HG03575 (cell line): Measurements from ENCODE around the gene CENPN.

Experiments
- ATAC-seq: cut with Tn5 transposase; IDR thresholded peaks from one replicate; pipeline ENCODE4 v1.9.1; 2021; ENCODE audit not compliant: unreplicated experiment, insufficient number of reproducible peaks, low FRiP score; ENCODE audit errors: extremely low read depth

Gene CENPN

GRCh38 chr16:81008505-81008789, 1.4 kb downstream of the CENPN start:
- ATAC-seq = no peak

- no peak for ATAC-seq
These were observed 6.0 kb downstream of the CENPN start for GRCh38 chr16:81012974-81013373.

GRCh38 chr16:81014672-81015071, 7.7 kb downstream of the CENPN start:
- no peak for ATAC-seq

GRCh38 chr16:81018496-81018895, 11.5 kb downstream of the CENPN start:
- no peak for ATAC-seq

GRCh38 chr16:81026429-81026828, 19.4 kb downstream of the CENPN start:
- ATAC-seq = no peak

- ATAC-seq = no peak
These were observed 23.1 kb downstream of the CENPN start for GRCh38 chr16:81029930-81030604.

- no peak for ATAC-seq
These were observed 28.5 kb downstream of the CENPN start, which contains the start of gene ATMIN for GRCh38 chr16:81035398-81035974. ATMIN (plus strand) TSS chr16:81035842; CDS start chr16:81035871, 29 bp downstream.

GRCh38 chr16:81035975-81036750, 29.1 kb downstream of the CENPN start:
- no peak for ATAC-seq

GRCh38 chr16:81036751-81037350, 29.8 kb downstream of the CENPN start:
- ATAC-seq = no peak

GRCh38 chr16:81040131-81040530, 33.1 kb downstream of the CENPN start:
- no peak for ATAC-seq

GRCh38 chr16:81040842-81041241, 33.8 kb downstream of the CENPN start:
- no peak for ATAC-seq

- no peak for ATAC-seq
These were observed 34.7 kb downstream of the CENPN start for GRCh38 chr16:81041696-81042095.

- ATAC-seq = no peak
These were observed 35.8 kb downstream of the CENPN start for GRCh38 chr16:81042821-81043220.

GRCh38 chr16:81053761-81054160, 46.7 kb downstream of the CENPN start:
- no peak for ATAC-seq

GRCh38 chr16:81060576-81061306, 53.7 kb downstream of the CENPN start:
- ATAC-seq = no peak

- no peak for ATAC-seq
These were observed 54.3 kb downstream of the CENPN start for GRCh38 chr16:81061307-81061640.

- ATAC-seq = no peak
These were observed 55.0 kb downstream of the CENPN start for GRCh38 chr16:81061871-81062608.

- no peak for ATAC-seq
These were observed 59.7 kb downstream of the CENPN start for GRCh38 chr16:81066681-81067080.

GRCh38 chr16:81067166-81067565, 60.2 kb downstream of the CENPN start:
- ATAC-seq = no peak
